Lower lobe of right lung (tissue), 2 donors: ENCODE results near the gene VCP. TPM values are rescaled to one million over a fixed set of nuclear protein-coding genes. Genes with fewer than 3 reads are reported as not detected.

ENCODE experiments used
- ATAC-seq, 2 donors: fragments of 200-7000 bp; cut with Tn5 transposase; one replicate each; pipeline ENCODE4 v1.9.1; 2020 to 2022; ENCODE audit warnings: mild to moderate bottlenecking in 2 of 2, moderate library complexity in 2 of 2
- DNase-seq: peaks from one replicate; pipeline ENCODE4 v3.0.0-alpha.2; 2020
- H3K27ac ChIP-seq: fragments of 200-600 bp; one replicate; pipeline ENCODE4 v1.8.0; 2022
- H3K27me3 ChIP-seq: fragments of 200-600 bp; one replicate; pipeline ENCODE4 v1.8.0; 2022; ENCODE audit warnings: low read depth
- H3K36me3 ChIP-seq: fragments of 200-600 bp; one replicate; pipeline ENCODE4 v1.8.0; 2022; ENCODE audit warnings: mild to moderate bottlenecking
- H3K4me1 ChIP-seq: fragments of 200-600 bp; one replicate; pipeline ENCODE4 v1.8.0; 2022
- H3K4me3 ChIP-seq: fragments of 200-600 bp; one replicate; pipeline ENCODE4 v1.8.0; 2022; ENCODE audit warnings: mild to moderate bottlenecking
- H3K9me3 ChIP-seq: fragments of 200-600 bp; one replicate; pipeline ENCODE4 v1.8.0; 2022
- intact Hi-C: fragments of 100-400 bp; cut with DNase I; formaldehyde crosslinking; loops from one replicate; pipeline ENCODE4 v1.11.0; 2022
- total RNA-seq: library from RNA; stranded (reverse); fragmentation: NEBNext Ultra II Directional; extraction: Animal tissue kit (Norgen Biotek cat#: 25700); gene quantifications from one replicate; pipeline ENCODE4 v1.2.1, GENCODE V29; 2021
- TF ChIP-seq, protein P1 (sequence below): fragments of 200-600 bp; IDR thresholded peaks from one replicate; pipeline ENCODE4 v1.8.0; 2022; ENCODE audit warnings: antibody characterized with exemption, mild to moderate bottlenecking
- donor health status: DM: no; HTN: yes; CAD: no; lungs with severe emphysema.

VCP gene
- total RNA-seq, 1 donor from 2014 or later, result 175 TPM

DNA sequence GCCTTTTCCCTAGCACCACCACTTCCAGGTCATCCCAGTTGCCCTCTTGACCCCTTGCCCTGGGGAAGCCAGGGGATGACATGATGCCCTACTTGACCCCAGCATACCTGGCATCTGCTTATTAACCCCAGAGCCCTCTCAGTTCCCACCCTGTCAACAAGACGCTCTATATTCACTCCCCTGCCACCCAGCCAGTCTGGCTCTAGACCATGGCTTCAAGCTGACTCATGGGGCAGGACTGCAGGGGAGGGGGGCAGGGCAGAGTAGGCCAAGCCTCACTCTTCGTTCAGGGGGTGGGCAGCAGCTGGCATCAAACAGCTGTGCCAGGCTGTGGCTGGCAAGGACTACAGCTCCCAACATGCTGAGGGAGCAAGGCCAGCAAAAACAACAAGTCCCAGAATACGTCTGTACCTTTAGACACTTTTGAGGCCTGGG is 37.9 kb upstream of the VCP start:
- H3K27ac ChIP-seq, result peak overlapping the region; percentile 88
- peaks cover 34% of the 10 kb centered on the region for H3K36me3 ChIP-seq
- intact Hi-C loops, result no loop called here
- no peak for DNase-seq
- TF ChIP-seq, protein P1, sequence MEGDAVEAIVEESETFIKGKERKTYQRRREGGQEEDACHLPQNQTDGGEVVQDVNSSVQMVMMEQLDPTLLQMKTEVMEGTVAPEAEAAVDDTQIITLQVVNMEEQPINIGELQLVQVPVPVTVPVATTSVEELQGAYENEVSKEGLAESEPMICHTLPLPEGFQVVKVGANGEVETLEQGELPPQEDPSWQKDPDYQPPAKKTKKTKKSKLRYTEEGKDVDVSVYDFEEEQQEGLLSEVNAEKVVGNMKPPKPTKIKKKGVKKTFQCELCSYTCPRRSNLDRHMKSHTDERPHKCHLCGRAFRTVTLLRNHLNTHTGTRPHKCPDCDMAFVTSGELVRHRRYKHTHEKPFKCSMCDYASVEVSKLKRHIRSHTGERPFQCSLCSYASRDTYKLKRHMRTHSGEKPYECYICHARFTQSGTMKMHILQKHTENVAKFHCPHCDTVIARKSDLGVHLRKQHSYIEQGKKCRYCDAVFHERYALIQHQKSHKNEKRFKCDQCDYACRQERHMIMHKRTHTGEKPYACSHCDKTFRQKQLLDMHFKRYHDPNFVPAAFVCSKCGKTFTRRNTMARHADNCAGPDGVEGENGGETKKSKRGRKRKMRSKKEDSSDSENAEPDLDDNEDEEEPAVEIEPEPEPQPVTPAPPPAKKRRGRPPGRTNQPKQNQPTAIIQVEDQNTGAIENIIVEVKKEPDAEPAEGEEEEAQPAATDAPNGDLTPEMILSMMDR, result no peak
- H3K9me3 ChIP-seq, result no peaks in the 10 kb centered on the region
- ATAC-seq, result no peak
- H3K27me3 ChIP-seq, result no peaks in the 10 kb centered on the region
- H3K4me3 ChIP-seq, result peak overlapping the region; percentile 80
- peaks cover 59% of the 10 kb centered on the region for H3K4me1 ChIP-seq

DNA sequence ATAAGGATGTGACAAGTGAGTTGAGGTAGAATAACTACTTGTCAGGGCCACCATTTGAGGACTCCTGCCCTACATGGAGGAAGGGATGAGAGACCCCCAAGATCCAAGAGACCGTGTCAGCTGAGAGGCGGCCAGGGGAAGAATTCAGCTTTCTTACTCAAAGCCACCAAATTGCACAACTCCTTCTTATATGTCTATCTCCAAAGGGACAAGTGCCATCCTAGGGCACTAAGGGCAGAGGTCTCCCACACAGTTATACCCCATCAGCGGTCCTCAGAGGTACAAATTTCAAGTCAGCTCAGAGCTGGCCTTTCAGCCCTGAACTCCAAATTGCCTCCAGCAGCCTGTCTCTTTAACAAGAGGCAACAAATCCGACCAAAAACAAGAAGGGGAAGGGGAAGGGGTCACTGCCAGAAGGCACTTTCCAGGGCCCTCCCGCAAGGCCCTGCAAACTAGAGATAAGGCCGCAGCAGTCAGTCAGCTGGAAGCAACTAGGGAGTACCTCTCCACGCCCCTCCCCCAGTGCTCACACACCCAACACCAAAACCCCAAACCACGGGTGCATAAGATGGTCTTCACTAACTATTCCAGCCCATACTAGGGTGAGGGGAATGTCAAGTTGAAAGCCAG is 36.6 kb upstream of the VCP start:
- DNase-seq, result no peak
- TF ChIP-seq, protein P1, result no peak
- no peak overlapping the region for H3K27ac ChIP-seq
- no peaks in the 10 kb centered on the region for H3K9me3 ChIP-seq
- H3K4me1 ChIP-seq, result peaks cover 48% of the 10 kb centered on the region
- intact Hi-C loops, result no loop called here
- ATAC-seq, result no peak
- no peak overlapping the region for H3K4me3 ChIP-seq
- peaks cover 47% of the 10 kb centered on the region for H3K36me3 ChIP-seq
- no peaks in the 10 kb centered on the region for H3K27me3 ChIP-seq

DNA sequence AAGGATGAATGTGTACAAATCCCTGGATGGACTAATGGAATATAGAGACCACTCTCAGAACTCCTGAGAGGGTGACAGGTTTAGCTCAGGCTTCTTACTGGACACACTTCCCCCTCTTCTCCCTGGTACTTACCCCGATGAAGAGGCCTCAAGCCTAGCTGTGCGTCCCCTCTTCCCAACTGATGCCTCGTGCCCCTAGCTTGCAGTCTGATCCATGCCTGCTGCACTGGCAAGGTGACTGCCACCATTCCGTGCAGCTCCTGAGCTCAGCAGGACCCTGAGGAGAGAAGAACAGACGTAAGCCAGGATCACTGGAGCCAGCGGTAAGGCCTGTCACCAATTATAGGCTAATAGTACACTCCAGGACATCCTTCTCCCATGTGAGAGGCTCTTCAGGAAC is 36.0 kb upstream of the VCP start:
- Histone ChIP-seq H3K4me3 (no peak overlapping the region), H3K27me3 (no peaks in the 10 kb centered on the region), H3K9me3 (no peaks in the 10 kb centered on the region), H3K4me1 (peaks cover 46% of the 10 kb centered on the region), H3K27ac (no peak overlapping the region), H3K36me3 (peaks cover 47% of the 10 kb centered on the region)
- TF ChIP-seq, protein P1, result no peak
- intact Hi-C loops, result no loop called here
- DNase-seq (no peak), ATAC-seq (no peak)

DNA sequence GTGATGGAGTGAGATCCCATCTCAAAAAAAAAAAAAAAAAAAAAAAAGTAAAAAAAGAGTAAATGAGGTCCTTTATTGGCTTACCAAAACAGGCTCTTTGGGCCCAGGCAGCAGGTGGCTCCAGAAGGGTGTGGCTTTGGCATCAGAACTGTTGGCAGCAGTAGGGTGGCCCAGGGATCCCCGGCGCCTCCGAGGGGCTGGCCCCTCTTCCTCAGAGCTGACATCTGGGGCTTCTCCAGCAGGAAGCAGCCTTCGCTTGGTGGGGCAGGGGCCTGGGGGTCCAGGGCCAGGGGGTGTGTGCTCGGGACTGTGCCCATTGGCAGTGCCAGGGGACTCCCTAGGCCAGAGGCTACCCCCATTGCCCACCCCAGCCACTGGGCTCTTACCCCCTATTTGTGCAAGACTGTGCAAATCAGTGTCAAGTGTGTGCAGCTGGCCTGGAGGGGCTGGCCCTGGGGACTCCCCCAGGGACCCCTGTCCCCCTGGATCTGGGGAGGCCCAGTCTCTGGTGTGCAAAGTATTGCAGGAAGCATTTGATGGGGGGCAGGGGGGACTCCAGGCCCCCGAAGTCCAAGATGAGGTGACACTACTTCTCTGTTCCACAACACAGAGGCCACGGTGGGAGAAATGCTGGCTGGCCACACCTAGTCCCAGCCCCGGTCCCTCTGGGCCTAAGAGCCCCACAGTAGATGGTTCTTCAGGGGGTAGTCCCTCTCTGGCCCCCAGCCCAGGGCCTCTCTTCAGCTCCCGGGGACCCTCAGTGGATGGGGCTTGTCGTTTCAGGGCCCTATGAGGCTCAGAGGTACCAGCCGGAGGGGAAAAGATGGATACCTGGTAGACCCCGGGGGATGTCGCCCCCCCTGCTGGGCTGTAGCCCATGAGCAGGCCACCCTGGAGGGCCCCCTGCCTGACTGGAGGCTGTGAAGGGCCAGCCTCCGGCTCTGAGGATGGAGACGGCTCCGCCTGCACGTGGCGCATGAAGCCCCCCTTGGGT is 35.2 kb upstream of the VCP start:
- Histone ChIP-seq H3K36me3 (peaks cover 47% of the 10 kb centered on the region), H3K4me1 (peaks cover 41% of the 10 kb centered on the region)
- intact Hi-C loops, result no loop called here

DNA sequence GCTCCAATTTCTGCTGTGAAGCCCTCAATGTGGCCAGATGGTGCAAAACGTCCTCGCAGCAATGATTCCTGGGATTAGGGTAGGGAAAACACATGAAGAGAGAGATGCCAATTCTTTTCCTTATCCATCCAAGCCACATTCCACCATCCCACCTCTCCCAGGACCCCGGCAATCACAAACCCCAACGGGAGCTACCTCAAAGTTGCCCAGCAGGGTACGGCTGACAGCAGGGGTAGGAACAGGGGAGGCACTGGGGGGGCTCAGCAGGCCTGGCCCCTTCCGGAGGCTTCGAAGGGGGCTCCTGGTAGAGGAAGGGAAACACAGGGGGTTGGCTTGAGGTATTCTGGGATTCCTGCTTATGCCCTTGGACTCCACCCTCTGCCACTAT is 33.9 kb upstream of the VCP start:
- ATAC-seq (no peak), DNase-seq (no peak)
- H3K36me3 ChIP-seq, result peaks cover 47% of the 10 kb centered on the region
- H3K9me3 ChIP-seq, result no peaks in the 10 kb centered on the region
- intact Hi-C loops, result no loop called here
- no peak overlapping the region for H3K27ac ChIP-seq
- no peak overlapping the region for H3K4me3 ChIP-seq
- no peaks in the 10 kb centered on the region for H3K27me3 ChIP-seq
- peaks cover 42% of the 10 kb centered on the region for H3K4me1 ChIP-seq
- TF ChIP-seq, protein P1, result no peak

More for the DNA sequence above, 35.2 kb upstream of the VCP start:
- Histone ChIP-seq H3K27ac (no peak overlapping the region), H3K4me3 (no peak overlapping the region), H3K9me3 (no peaks in the 10 kb centered on the region), H3K27me3 (no peaks in the 10 kb centered on the region)
- ATAC-seq (no peak), DNase-seq (no peak)
- TF ChIP-seq, protein P1, result no peak
